Activated naive CD4-positive, alpha-beta T cell treated with anti-CD3 and anti-CD28 coated beads, Interleukin-2, amount 50 U/mL, for 24 hours (primary cell): ENCODE measurements around the gene SPACA5B.
"Not testable (repeated sequence)": the region's sequence is repeated elsewhere in the genome, so short reads cannot be mapped to it uniquely, and the experiment has no call there.

ENCODE experiments used
- H3K27ac Mint-ChIP-seq: one replicate; pipeline ENCODE4 v1.8.0; 2021; ENCODE audit warnings: mild to moderate bottlenecking, mixed read lengths
- H3K27me3 Mint-ChIP-seq: one replicate; pipeline ENCODE4 v1.8.0; 2021; ENCODE audit warnings: mixed read lengths
- H3K36me3 Mint-ChIP-seq: one replicate; pipeline ENCODE4 v1.8.0; 2021; ENCODE audit warnings: mixed read lengths
- H3K4me1 Mint-ChIP-seq: one replicate; pipeline ENCODE4 v1.8.0; 2021; ENCODE audit warnings: mixed read lengths
- H3K4me3 Mint-ChIP-seq: one replicate; pipeline ENCODE4 v1.8.0; 2021; ENCODE audit warnings: mild to moderate bottlenecking, mixed read lengths
- H3K9me3 Mint-ChIP-seq: one replicate; pipeline ENCODE4 v1.8.0; 2021; ENCODE audit warnings: mixed read lengths

Gene SPACA5B

GRCh38 chrX:48165241-48165640 is 34.8 kb downstream of the SPACA5B start:
- Mint-ChIP-seq H3K4me3 (no peak overlapping the region), H3K27me3 (no peaks in the 10 kb centered on the region), H3K4me1 (no peaks in the 10 kb centered on the region), H3K27ac (no peak overlapping the region), H3K36me3 (no peaks in the 10 kb centered on the region), H3K9me3 (no peaks in the 10 kb centered on the region)

GRCh38 chrX:48166322-48166721 is 35.9 kb downstream of the SPACA5B start:
- not testable (repeated sequence) for H3K4me1 Mint-ChIP-seq, H3K36me3 Mint-ChIP-seq, H3K27me3 Mint-ChIP-seq, H3K4me3 Mint-ChIP-seq, H3K27ac Mint-ChIP-seq, H3K9me3 Mint-ChIP-seq

GRCh38 chrX:48179691-48180090 is 49.3 kb downstream of the SPACA5B start:
- Mint-ChIP-seq H3K4me3 (no peak overlapping the region), H3K27me3 (no peaks in the 10 kb centered on the region), H3K9me3 (no peaks in the 10 kb centered on the region), H3K4me1 (no peaks in the 10 kb centered on the region), H3K36me3 (no peaks in the 10 kb centered on the region), H3K27ac (no peak overlapping the region)

- H3K9me3 Mint-ChIP-seq, result no peaks in the 10 kb centered on the region
- H3K4me1 Mint-ChIP-seq, result no peaks in the 10 kb centered on the region
- no peaks in the 10 kb centered on the region for H3K27me3 Mint-ChIP-seq
- H3K4me3 Mint-ChIP-seq, result no peak overlapping the region
- no peak overlapping the region for H3K27ac Mint-ChIP-seq
- H3K36me3 Mint-ChIP-seq, result no peaks in the 10 kb centered on the region
Observed at GRCh38 chrX:48180811-48181210, 50.4 kb downstream of the SPACA5B start.

- H3K27me3 Mint-ChIP-seq, H3K36me3 Mint-ChIP-seq, H3K27ac Mint-ChIP-seq, H3K4me1 Mint-ChIP-seq, H3K9me3 Mint-ChIP-seq, H3K4me3 Mint-ChIP-seq: not testable (repeated sequence)
Observed at GRCh38 chrX:48181882-48182281, 51.5 kb downstream of the SPACA5B start.
